GM23338 (cell line): ENCODE data around the gene MBD6. TPM values are rescaled to one million over a fixed set of nuclear protein-coding genes. Genes with fewer than 3 reads are reported as not detected.

ENCODE experiments used
- ATAC-seq: fragments of 200-7000 bp; cut with Tn5 transposase; 3 replicates; pipeline ENCODE4 v1.9.1; 2020
- DNase-seq: peaks from one replicate; pipeline ENCODE4 v3.0.0-alpha.2; 2015; ENCODE audit warnings: low spot score
- H2AFZ ChIP-seq: fragments of 200-600 bp; sonication (generic); 2 replicates; pipeline ENCODE4 v1.8.0; 2016; ENCODE audit warnings: antibody characterized with exemption, mild to moderate bottlenecking, moderate library complexity
- H3F3A ChIP-seq: fragments of 200-600 bp; sonication (generic); replicated peaks from 2 replicates; pipeline ENCODE4 v1.8.0; 2017; ENCODE audit warnings: antibody characterized with exemption, mixed run types, low read depth
- H3K27ac ChIP-seq: fragments of 200-600 bp; sonication (generic); 2 replicates; pipeline ENCODE4 v1.6.1; 2016; ENCODE audit warnings: low read depth
- H3K27me3 ChIP-seq: fragments of 200-600 bp; sonication (generic); 2 replicates; pipeline ENCODE4 v1.8.0; 2016; ENCODE audit warnings: mild to moderate bottlenecking, mixed run types, moderate library complexity; ENCODE audit not compliant: insufficient read depth
- H3K36me3 ChIP-seq: fragments of 200-600 bp; sonication (generic); 2 replicates; pipeline ENCODE4 v1.8.0; 2016; ENCODE audit warnings: mild to moderate bottlenecking; ENCODE audit not compliant: insufficient read depth
- H3K4me1 ChIP-seq: fragments of 200-600 bp; sonication (generic); 2 replicates; pipeline ENCODE4 v1.8.0; 2016; ENCODE audit warnings: mild to moderate bottlenecking, moderate library complexity; ENCODE audit not compliant: insufficient read depth
- H3K4me2 ChIP-seq: fragments of 200-600 bp; sonication (generic); 2 replicates; pipeline ENCODE4 v1.7.1; 2017; ENCODE audit warnings: mixed run types
- H3K4me3 ChIP-seq: fragments of 200-600 bp; sonication (generic); 2 replicates; pipeline ENCODE4 v1.6.1; 2016; ENCODE audit warnings: mixed run types
- H3K79me2 ChIP-seq: fragments of 200-600 bp; sonication (generic); replicated peaks from 2 replicates; pipeline ENCODE4 v1.8.0; 2017; ENCODE audit warnings: mild to moderate bottlenecking; ENCODE audit not compliant: insufficient read depth
- H3K9me2 ChIP-seq: fragments of 200-600 bp; sonication (generic); 2 replicates; pipeline ENCODE4 v1.8.0; 2017; ENCODE audit not compliant: insufficient read depth
- H4K20me1 ChIP-seq: fragments of 200-600 bp; sonication (generic); replicated peaks from 2 replicates; pipeline ENCODE4 v1.8.0; 2017; ENCODE audit warnings: mild to moderate bottlenecking; ENCODE audit not compliant: insufficient read depth
- H3K27ac Mint-ChIP-seq: 2 replicates; pipeline ENCODE4 v1.8.0; 2020; ENCODE audit warnings: inconsistent platforms, mild to moderate bottlenecking, moderate library complexity, mixed read lengths
- H3K27me3 Mint-ChIP-seq: 3 replicates; pipeline ENCODE4 v1.8.0; 2022; ENCODE audit warnings: low read depth, mild to moderate bottlenecking, moderate library complexity, mixed read lengths, inconsistent platforms; ENCODE audit not compliant: insufficient read depth, poor library complexity
- H3K36me3 Mint-ChIP-seq: 3 replicates; pipeline ENCODE4 v1.8.0; 2021; ENCODE audit warnings: low read depth, mild to moderate bottlenecking, inconsistent platforms, moderate library complexity, mixed read lengths
- H3K4me1 Mint-ChIP-seq: 3 replicates; pipeline ENCODE4 v1.8.0; 2020; ENCODE audit warnings: mild to moderate bottlenecking, inconsistent platforms, mixed read lengths
- H3K4me3 Mint-ChIP-seq: 3 replicates; pipeline ENCODE4 v1.8.0; 2021; ENCODE audit warnings: moderate library complexity, mild to moderate bottlenecking, inconsistent platforms, mixed read lengths
- H3K9me3 Mint-ChIP-seq: 3 replicates; pipeline ENCODE4 v1.8.0; 2020; ENCODE audit warnings: moderate library complexity, mild to moderate bottlenecking, inconsistent platforms, mixed read lengths
- CREB1 ChIP-seq: fragments of 250-450 bp; sonication (Bioruptor Pico); IDR thresholded peaks from 2 replicates; pipeline ENCODE4 v1.5.0; 2020; ENCODE audit warnings: low read depth, mild to moderate bottlenecking, moderate library complexity
- CTCF ChIP-seq, 2 experiments: fragments of 200-600 bp in 1 of 2; sonication (generic) in 1 of 2; conservative IDR thresholded peaks; 2 replicates each; pipeline versions ENCODE4 v1.5.1 to v1.6.1; 2016 to 2017; ENCODE audit warnings: antibody characterized with exemption in 2 of 2, low read depth in 2 of 2, mild to moderate bottlenecking in 2 of 2, moderate library complexity in 1 of 2
- EZH2 ChIP-seq: fragments of 200-600 bp; sonication (generic); IDR thresholded peaks from one replicate; pipeline ENCODE4 v1.8.0; 2017; ENCODE audit warnings: antibody characterized with exemption, mild to moderate bottlenecking, low read depth; ENCODE audit not compliant: unreplicated experiment
- EZH2phosphoT487 ChIP-seq: fragments of 200-600 bp; sonication (generic); IDR thresholded peaks from one replicate; pipeline ENCODE4 v1.8.1; 2018; ENCODE audit warnings: antibody characterized with exemption; ENCODE audit not compliant: unreplicated experiment
- JUNB ChIP-seq: IDR thresholded peaks from one replicate; pipeline ENCODE4 v1.6.1; 2016; ENCODE audit warnings: antibody characterized with exemption; ENCODE audit not compliant: unreplicated experiment
- NANOG ChIP-seq: IDR thresholded peaks from 2 replicates; pipeline ENCODE4 v1.6.1; 2016; ENCODE audit warnings: antibody characterized with exemption, borderline replicate concordance
- POLR2AphosphoS5 ChIP-seq: IDR thresholded peaks from 2 replicates; pipeline ENCODE4 v1.6.1; 2016; ENCODE audit warnings: antibody characterized with exemption, low read depth
- STAT1 ChIP-seq: IDR thresholded peaks from one replicate; pipeline ENCODE4 v1.6.1; 2016; ENCODE audit warnings: antibody characterized with exemption; ENCODE audit not compliant: unreplicated experiment
- ZNF331 ChIP-seq: fragments of 250-450 bp; sonication (Bioruptor Pico); IDR thresholded peaks from 2 replicates; pipeline ENCODE4 v1.5.0; 2020; ENCODE audit warnings: low read depth, mild to moderate bottlenecking, moderate library complexity
- polyA plus RNA-seq: library from polyadenylated mRNA; unstranded; fragments of >200 nt; fragmentation: Nextera tagmentation; extraction: Ambion mirVana; gene quantifications from 2 replicates; pipeline ENCODE4 v1.2.1, GENCODE V29; 2016
- total RNA-seq: library from RNA; depleted of rRNA; stranded (reverse); fragments of >200 nt; shearing (Covaris generic); gene quantifications from 2 replicates; pipeline ENCODE4 v1.2.3, GENCODE V29; 2014
- TF ChIP-seq, protein P1 (sequence below): IDR thresholded peaks from 2 replicates; pipeline ENCODE4 v1.6.1; 2016; ENCODE audit warnings: antibody characterized with exemption
- TF ChIP-seq, protein P2 (sequence below): IDR thresholded peaks from one replicate; pipeline ENCODE4 v1.6.1; 2018; ENCODE audit warnings: antibody characterized with exemption; ENCODE audit not compliant: unreplicated experiment
- TF ChIP-seq, protein P3 (sequence below): fragments of 250-450 bp; sonication (Bioruptor Pico); IDR thresholded peaks from 2 replicates; pipeline ENCODE4 v1.5.0; 2020; ENCODE audit warnings: mild to moderate bottlenecking, moderate library complexity

The MBD6 gene
- total and polyA plus RNA-seq, 2 experiments from 2014 or later: 12.5 to 17.1 TPM

- no peak overlapping the region for H3K4me2 ChIP-seq
- TF ChIP-seq POLR2AphosphoS5 (no peak), JUNB (no peak), STAT1 (no peak), CTCF (conservative IDR thresholded peaks at IDR 0.05; ENCODE audit: low read depth in 2 of 2) (no peak), NANOG (no peak), CREB1 (no peak), EZH2 (no peak), ZNF331 (no peak), EZH2phosphoT487 (no peak)
- TF ChIP-seq, protein P1, sequence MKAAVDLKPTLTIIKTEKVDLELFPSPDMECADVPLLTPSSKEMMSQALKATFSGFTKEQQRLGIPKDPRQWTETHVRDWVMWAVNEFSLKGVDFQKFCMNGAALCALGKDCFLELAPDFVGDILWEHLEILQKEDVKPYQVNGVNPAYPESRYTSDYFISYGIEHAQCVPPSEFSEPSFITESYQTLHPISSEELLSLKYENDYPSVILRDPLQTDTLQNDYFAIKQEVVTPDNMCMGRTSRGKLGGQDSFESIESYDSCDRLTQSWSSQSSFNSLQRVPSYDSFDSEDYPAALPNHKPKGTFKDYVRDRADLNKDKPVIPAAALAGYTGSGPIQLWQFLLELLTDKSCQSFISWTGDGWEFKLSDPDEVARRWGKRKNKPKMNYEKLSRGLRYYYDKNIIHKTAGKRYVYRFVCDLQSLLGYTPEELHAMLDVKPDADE: no peak
- TF ChIP-seq, protein P2, sequence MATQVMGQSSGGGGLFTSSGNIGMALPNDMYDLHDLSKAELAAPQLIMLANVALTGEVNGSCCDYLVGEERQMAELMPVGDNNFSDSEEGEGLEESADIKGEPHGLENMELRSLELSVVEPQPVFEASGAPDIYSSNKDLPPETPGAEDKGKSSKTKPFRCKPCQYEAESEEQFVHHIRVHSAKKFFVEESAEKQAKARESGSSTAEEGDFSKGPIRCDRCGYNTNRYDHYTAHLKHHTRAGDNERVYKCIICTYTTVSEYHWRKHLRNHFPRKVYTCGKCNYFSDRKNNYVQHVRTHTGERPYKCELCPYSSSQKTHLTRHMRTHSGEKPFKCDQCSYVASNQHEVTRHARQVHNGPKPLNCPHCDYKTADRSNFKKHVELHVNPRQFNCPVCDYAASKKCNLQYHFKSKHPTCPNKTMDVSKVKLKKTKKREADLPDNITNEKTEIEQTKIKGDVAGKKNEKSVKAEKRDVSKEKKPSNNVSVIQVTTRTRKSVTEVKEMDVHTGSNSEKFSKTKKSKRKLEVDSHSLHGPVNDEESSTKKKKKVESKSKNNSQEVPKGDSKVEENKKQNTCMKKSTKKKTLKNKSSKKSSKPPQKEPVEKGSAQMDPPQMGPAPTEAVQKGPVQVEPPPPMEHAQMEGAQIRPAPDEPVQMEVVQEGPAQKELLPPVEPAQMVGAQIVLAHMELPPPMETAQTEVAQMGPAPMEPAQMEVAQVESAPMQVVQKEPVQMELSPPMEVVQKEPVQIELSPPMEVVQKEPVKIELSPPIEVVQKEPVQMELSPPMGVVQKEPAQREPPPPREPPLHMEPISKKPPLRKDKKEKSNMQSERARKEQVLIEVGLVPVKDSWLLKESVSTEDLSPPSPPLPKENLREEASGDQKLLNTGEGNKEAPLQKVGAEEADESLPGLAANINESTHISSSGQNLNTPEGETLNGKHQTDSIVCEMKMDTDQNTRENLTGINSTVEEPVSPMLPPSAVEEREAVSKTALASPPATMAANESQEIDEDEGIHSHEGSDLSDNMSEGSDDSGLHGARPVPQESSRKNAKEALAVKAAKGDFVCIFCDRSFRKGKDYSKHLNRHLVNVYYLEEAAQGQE: no peak
- TF ChIP-seq, protein P3, sequence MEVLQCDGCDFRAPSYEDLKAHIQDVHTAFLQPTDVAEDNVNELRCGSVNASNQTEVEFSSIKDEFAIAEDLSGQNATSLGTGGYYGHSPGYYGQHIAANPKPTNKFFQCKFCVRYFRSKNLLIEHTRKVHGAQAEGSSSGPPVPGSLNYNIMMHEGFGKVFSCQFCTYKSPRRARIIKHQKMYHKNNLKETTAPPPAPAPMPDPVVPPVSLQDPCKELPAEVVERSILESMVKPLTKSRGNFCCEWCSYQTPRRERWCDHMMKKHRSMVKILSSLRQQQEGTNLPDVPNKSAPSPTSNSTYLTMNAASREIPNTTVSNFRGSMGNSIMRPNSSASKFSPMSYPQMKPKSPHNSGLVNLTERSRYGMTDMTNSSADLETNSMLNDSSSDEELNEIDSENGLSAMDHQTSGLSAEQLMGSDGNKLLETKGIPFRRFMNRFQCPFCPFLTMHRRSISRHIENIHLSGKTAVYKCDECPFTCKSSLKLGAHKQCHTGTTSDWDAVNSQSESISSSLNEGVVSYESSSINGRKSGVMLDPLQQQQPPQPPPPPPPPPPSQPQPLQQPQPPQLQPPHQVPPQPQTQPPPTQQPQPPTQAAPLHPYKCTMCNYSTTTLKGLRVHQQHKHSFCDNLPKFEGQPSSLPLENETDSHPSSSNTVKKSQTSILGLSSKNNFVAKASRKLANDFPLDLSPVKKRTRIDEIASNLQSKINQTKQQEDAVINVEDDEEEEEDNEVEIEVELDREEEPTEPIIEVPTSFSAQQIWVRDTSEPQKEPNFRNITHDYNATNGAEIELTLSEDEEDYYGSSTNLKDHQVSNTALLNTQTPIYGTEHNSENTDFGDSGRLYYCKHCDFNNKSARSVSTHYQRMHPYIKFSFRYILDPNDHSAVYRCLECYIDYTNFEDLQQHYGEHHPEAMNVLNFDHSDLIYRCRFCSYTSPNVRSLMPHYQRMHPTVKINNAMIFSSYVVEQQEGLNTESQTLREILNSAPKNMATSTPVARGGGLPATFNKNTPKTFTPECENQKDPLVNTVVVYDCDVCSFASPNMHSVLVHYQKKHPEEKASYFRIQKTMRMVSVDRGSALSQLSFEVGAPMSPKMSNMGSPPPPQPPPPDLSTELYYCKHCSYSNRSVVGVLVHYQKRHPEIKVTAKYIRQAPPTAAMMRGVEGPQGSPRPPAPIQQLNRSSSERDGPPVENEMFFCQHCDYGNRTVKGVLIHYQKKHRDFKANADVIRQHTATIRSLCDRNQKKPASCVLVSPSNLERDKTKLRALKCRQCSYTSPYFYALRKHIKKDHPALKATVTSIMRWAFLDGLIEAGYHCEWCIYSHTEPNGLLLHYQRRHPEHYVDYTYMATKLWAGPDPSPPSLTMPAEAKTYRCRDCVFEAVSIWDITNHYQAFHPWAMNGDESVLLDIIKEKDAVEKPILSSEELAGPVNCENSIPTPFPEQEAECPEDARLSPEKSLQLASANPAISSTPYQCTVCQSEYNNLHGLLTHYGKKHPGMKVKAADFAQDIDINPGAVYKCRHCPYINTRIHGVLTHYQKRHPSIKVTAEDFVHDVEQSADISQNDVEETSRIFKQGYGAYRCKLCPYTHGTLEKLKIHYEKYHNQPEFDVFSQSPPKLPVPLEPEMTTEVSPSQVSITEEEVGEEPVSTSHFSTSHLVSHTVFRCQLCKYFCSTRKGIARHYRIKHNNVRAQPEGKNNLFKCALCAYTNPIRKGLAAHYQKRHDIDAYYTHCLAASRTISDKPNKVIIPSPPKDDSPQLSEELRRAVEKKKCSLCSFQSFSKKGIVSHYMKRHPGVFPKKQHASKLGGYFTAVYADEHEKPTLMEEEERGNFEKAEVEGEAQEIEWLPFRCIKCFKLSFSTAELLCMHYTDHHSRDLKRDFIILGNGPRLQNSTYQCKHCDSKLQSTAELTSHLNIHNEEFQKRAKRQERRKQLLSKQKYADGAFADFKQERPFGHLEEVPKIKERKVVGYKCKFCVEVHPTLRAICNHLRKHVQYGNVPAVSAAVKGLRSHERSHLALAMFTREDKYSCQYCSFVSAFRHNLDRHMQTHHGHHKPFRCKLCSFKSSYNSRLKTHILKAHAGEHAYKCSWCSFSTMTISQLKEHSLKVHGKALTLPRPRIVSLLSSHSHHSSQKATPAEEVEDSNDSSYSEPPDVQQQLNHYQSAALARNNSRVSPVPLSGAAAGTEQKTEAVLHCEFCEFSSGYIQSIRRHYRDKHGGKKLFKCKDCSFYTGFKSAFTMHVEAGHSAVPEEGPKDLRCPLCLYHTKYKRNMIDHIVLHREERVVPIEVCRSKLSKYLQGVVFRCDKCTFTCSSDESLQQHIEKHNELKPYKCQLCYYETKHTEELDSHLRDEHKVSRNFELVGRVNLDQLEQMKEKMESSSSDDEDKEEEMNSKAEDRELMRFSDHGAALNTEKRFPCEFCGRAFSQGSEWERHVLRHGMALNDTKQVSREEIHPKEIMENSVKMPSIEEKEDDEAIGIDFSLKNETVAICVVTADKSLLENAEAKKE (CRISPR knock-in tag): no peak
- Mint-ChIP-seq H3K4me3 (no peak overlapping the region), H3K27ac (no peak overlapping the region), H3K9me3 (no peaks in the 10 kb centered on the region), H3K36me3 (peaks cover 66% of the 10 kb centered on the region), H3K27me3 (peaks cover 8% of the 10 kb centered on the region), H3K4me1 (peaks cover 19% of the 10 kb centered on the region)
- H3K27me3 ChIP-seq: no peaks in the 10 kb centered on the region
- peaks cover 9% of the 10 kb centered on the region for H4K20me1 ChIP-seq
- no peaks in the 10 kb centered on the region for H3K9me2 ChIP-seq
- H3K4me1 ChIP-seq: no peaks in the 10 kb centered on the region
- H3F3A ChIP-seq: 0 out of 2 replicates have a peak, but pooled peaks cover 12% of the 10 kb centered on the region
- no peak for ATAC-seq
- H3K27ac ChIP-seq: no peak overlapping the region
- H3K4me3 ChIP-seq: no peak overlapping the region
- DNase-seq: no peak
- no peaks in the 10 kb centered on the region for H3K79me2 ChIP-seq
- H2AFZ ChIP-seq: no peak overlapping the region
- H3K36me3 ChIP-seq: peaks cover 20% of the 10 kb centered on the region
Observed at GRCh38 chr12:57533108-57533507, 10.5 kb downstream of the MBD6 start.
